Esophagus muscularis mucosa (tissue), 3 donors: ENCODE data around the gene DFFB.

Source experiments
- CTCF ChIP-seq, 3 experiments: fragments of 200-600 bp in 2 of 3; fragments of 450-650 bp in 1 of 3; sonication (generic) in 2 of 3; IDR thresholded peaks; one replicate each; pipeline ENCODE4 v1.5.1; 2017 to 2019; ENCODE audit warnings: antibody characterized with exemption in 3 of 3, mild to moderate bottlenecking in 2 of 3, moderate library complexity in 1 of 3
- POLR2AphosphoS5 ChIP-seq, 2 donors: sonication (generic); formaldehyde crosslinking; IDR thresholded peaks; one replicate each; pipeline ENCODE4 v1.6.1; 2017; ENCODE audit warnings: antibody characterized with exemption in 2 of 2

- TF ChIP-seq CTCF (IDR thresholded peaks at IDR 0.05) (no peak), POLR2AphosphoS5 (IDR thresholded peaks at IDR 0.05) (no peak)
Observed at GRCh38 chr1:3894626-3895278, 37.5 kb downstream of the DFFB start.
